ENCODE data around the gene ERCC8. TPM values are rescaled to one million over a fixed set of nuclear protein-coding genes. Genes with fewer than 3 reads are reported as not detected.

The ERCC8 gene
- total and polyA plus RNA-seq, 10 of the 15 experiments (the other 5 are each of a cell fraction or from before 2014, with no cell fraction given): 10.4 to 31.2 (median 16.4) TPM

DNA sequence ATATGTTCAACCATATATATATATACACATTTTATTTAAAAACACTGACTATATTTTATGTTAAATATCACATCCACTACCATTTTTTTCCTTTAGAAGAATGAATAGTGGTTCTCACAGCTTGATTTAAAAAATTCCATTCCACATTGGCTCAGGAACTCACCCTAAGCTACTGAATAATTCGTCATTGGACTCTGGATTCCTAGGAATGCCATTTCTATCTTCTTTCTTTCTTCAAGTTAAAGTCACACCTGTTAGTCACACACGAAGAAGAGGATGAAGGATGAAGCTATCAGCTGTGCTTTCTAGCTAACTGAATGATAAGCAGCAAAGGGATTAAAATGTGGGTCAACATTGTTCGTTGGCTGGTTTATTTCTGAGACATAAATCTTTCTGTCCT lies 108.7 kb downstream of the ERCC8 start:
- ChIA-PET SMC1A (ENCODE audit: uncharacterized antibody, unreplicated experiment) (no interaction called here), POLR2A (no interaction called here), CTCF (no interaction called here), RAD21 (ENCODE audit: unreplicated experiment) (no interaction called here)
- no peaks in the 10 kb centered on the region for H3K79me2 ChIP-seq (ENCODE audit: control insufficient read depth, insufficient read depth, low read length)
- H3K27me3 ChIP-seq (replicated peaks in 1 of 2; ENCODE audit: control insufficient read depth in 2 of 2, insufficient read depth in 2 of 2, low read length in 1 of 2): no peaks in the 10 kb centered on the region; a peak in 1 of 4 replicates
- DNase-seq (ENCODE audit: low read depth, low spot score): no peak
- no peak overlapping the region for H3K9ac ChIP-seq (ENCODE audit: control insufficient read depth, insufficient read depth, low read length)
- 32% methylated on average over 3 of the region's 3 CpGs for WGBS (ENCODE audit: insufficient coverage, insufficient replicate concordance, low lambda C conversion rate, missing lambda C conversion rate)
- H3K4me3 ChIP-seq: no peak overlapping the region
- FAIRE-seq: no peak
- intact Hi-C loops (cut with micrococcal nuclease; ENCODE audit: unreplicated experiment): no loop called here
- no peak overlapping the region for H3K4me2 ChIP-seq (ENCODE audit: control insufficient read depth, insufficient read depth)
- no peak overlapping the region for H2AFZ ChIP-seq (ENCODE audit: control insufficient read depth, low read depth, low read length)
- TF ChIP-seq ZNF24 (IDR thresholded peaks at IDR 0.05): no peak
- no peak for TF ChIP-seq GABPA (IDR thresholded peaks at IDR 0.05; ENCODE audit: low read depth)
- TF ChIP-seq PML (IDR thresholded peaks at IDR 0.05; ENCODE audit: low read length): no peak
- TF ChIP-seq, protein P1, sequence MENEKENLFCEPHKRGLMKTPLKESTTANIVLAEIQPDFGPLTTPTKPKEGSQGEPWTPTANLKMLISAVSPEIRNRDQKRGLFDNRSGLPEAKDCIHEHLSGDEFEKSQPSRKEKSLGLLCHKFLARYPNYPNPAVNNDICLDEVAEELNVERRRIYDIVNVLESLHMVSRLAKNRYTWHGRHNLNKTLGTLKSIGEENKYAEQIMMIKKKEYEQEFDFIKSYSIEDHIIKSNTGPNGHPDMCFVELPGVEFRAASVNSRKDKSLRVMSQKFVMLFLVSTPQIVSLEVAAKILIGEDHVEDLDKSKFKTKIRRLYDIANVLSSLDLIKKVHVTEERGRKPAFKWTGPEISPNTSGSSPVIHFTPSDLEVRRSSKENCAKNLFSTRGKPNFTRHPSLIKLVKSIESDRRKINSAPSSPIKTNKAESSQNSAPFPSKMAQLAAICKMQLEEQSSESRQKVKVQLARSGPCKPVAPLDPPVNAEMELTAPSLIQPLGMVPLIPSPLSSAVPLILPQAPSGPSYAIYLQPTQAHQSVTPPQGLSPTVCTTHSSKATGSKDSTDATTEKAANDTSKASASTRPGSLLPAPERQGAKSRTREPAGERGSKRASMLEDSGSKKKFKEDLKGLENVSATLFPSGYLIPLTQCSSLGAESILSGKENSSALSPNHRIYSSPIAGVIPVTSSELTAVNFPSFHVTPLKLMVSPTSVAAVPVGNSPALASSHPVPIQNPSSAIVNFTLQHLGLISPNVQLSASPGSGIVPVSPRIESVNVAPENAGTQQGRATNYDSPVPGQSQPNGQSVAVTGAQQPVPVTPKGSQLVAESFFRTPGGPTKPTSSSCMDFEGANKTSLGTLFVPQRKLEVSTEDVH (IDR thresholded peaks at IDR 0.05; ENCODE audit: low read depth, partially characterized antibody): no peak
- no peak for TF ChIP-seq NFYB (IDR thresholded peaks at IDR 0.05; ENCODE audit: insufficient read depth, low read depth, low read length)
- TF ChIP-seq CHD4 (IDR thresholded peaks at IDR 0.05): no peak
- no peak for TF ChIP-seq STAT1 (conservative IDR thresholded peaks at IDR 0.05)
- no peak for TF ChIP-seq SMC3 (IDR thresholded peaks at IDR 0.05; ENCODE audit: borderline replicate concordance, low read length)
- H3K36me3 ChIP-seq (ENCODE audit: control insufficient read depth in 2 of 2, insufficient read depth in 2 of 2, low read length in 1 of 2): no peaks in the 10 kb centered on the region
- no peaks in the 10 kb centered on the region for H3K4me1 ChIP-seq (ENCODE audit: control insufficient read depth, insufficient read depth, low read length)
- no peaks in the 10 kb centered on the region for H3K9me3 ChIP-seq (replicated peaks; ENCODE audit: control insufficient read depth, insufficient read depth, low read length)
- in situ Hi-C loops (cut with MboI): no loop called here
- H4K20me1 ChIP-seq (ENCODE audit: control insufficient read depth, insufficient read depth): no peaks in the 10 kb centered on the region
- ATAC-seq: no peak
- BruUV-seq (replicated peaks): no TSS peak
- no peak overlapping the region for H3K27ac ChIP-seq (ENCODE audit: control insufficient read depth, insufficient read depth)
